ENCODE data around the gene PCARE. TPM values are rescaled to one million over a fixed set of nuclear protein-coding genes. Genes with fewer than 3 reads are reported as not detected.

The PCARE gene
- total RNA-seq, 2 donors from 2014 or later = not detected

- Histone ChIP-seq H3K4me3 (no peak overlapping the region), H3K27me3 (replicated peaks; ENCODE audit: insufficient read depth) (no peaks in the 10 kb centered on the region), H3K4me1 (replicated peaks) (peaks cover 3% of the 10 kb centered on the region), H3K36me3 (no peaks in the 10 kb centered on the region), H3K9me3 (no peaks in the 10 kb centered on the region), H3K27ac (no peak overlapping the region)
- intact Hi-C loops (cut with DNase I) = loop anchor here (5.0 to 10.0 kb wide), 2 partner anchors 47 to 55 kb away; partner anchors contain the start of gene CLIP4
- 93% methylated on average over 1 of the region's 1 CpG for WGBS
- TF ChIP-seq CTCF (IDR thresholded peaks at IDR 0.05) (no peak), POLR2AphosphoS5 (IDR thresholded peaks at IDR 0.05) (no peak), POLR2A (IDR thresholded peaks at IDR 0.05) (no peak)
- no peak for DNase-seq (ENCODE audit: low spot score)
These were observed 14.7 kb downstream of the PCARE start for GRCh38 chr2:29059624-29060023.

GRCh38 chr2:29057006-29057405 lies 17.3 kb downstream of the PCARE start:
- Histone ChIP-seq H3K36me3 (no peaks in the 10 kb centered on the region), H3K4me1 (replicated peaks) (no peaks in the 10 kb centered on the region), H3K27ac (no peak overlapping the region), H3K27me3 (replicated peaks; ENCODE audit: insufficient read depth) (no peaks in the 10 kb centered on the region), H3K9me3 (no peaks in the 10 kb centered on the region), H3K4me3 (no peak overlapping the region)
- DNase-seq (ENCODE audit: low spot score) = no peak
- intact Hi-C loops (cut with DNase I) = no loop called here
- no peak for TF ChIP-seq POLR2A (IDR thresholded peaks at IDR 0.05)
- TF ChIP-seq POLR2AphosphoS5 (IDR thresholded peaks at IDR 0.05) = no peak
- no peak for TF ChIP-seq CTCF (IDR thresholded peaks at IDR 0.05)
- 86% methylated on average over 4 of the region's 4 CpGs for WGBS

- intact Hi-C loops (cut with DNase I) = no loop called here
- DNase-seq (ENCODE audit: low spot score) = no peak
- Histone ChIP-seq H3K36me3 (no peaks in the 10 kb centered on the region), H3K27me3 (replicated peaks; ENCODE audit: insufficient read depth) (no peaks in the 10 kb centered on the region), H3K4me3 (no peak overlapping the region), H3K27ac (no peak overlapping the region), H3K9me3 (no peaks in the 10 kb centered on the region), H3K4me1 (replicated peaks) (no peaks in the 10 kb centered on the region)
- 93% methylated on average over 5 of the region's 5 CpGs for WGBS
- TF ChIP-seq CTCF (IDR thresholded peaks at IDR 0.05) (no peak), POLR2A (IDR thresholded peaks at IDR 0.05) (no peak), POLR2AphosphoS5 (IDR thresholded peaks at IDR 0.05) (no peak)
These were observed 17.9 kb downstream of the PCARE start for GRCh38 chr2:29056452-29056851.

GRCh38 chr2:29055601-29056000 lies 18.7 kb downstream of the PCARE start:
- 89% methylated on average over 1 of the region's 1 CpG for WGBS
- no peak for TF ChIP-seq CTCF (IDR thresholded peaks at IDR 0.05)
- TF ChIP-seq POLR2A (IDR thresholded peaks at IDR 0.05) = no peak
- no peak for TF ChIP-seq POLR2AphosphoS5 (IDR thresholded peaks at IDR 0.05)
- no peaks in the 10 kb centered on the region for H3K36me3 ChIP-seq
- DNase-seq (ENCODE audit: low spot score) = no peak
- no peaks in the 10 kb centered on the region for H3K9me3 ChIP-seq
- no peaks in the 10 kb centered on the region for H3K27me3 ChIP-seq (replicated peaks; ENCODE audit: insufficient read depth)
- intact Hi-C loops (cut with DNase I) = no loop called here
- H3K27ac ChIP-seq = no peak overlapping the region
- H3K4me1 ChIP-seq (replicated peaks) = no peaks in the 10 kb centered on the region
- no peak overlapping the region for H3K4me3 ChIP-seq

- TF ChIP-seq CTCF (IDR thresholded peaks at IDR 0.05) (no peak), POLR2AphosphoS5 (IDR thresholded peaks at IDR 0.05) (no peak), POLR2A (IDR thresholded peaks at IDR 0.05) (no peak)
- no peak overlapping the region for H3K4me3 ChIP-seq
- no peaks in the 10 kb centered on the region for H3K36me3 ChIP-seq
- no peaks in the 10 kb centered on the region for H3K27me3 ChIP-seq (replicated peaks; ENCODE audit: insufficient read depth)
- H3K9me3 ChIP-seq = no peaks in the 10 kb centered on the region
- H3K4me1 ChIP-seq (replicated peaks) = no peaks in the 10 kb centered on the region
- WGBS = 73% methylated on average over 7 of the region's 7 CpGs
- DNase-seq (ENCODE audit: low spot score) = no peak
- no peak overlapping the region for H3K27ac ChIP-seq
- intact Hi-C loops (cut with DNase I) = no loop called here
These were observed 19.9 kb downstream of the PCARE start for GRCh38 chr2:29054430-29054829.

Measured in prostate gland (tissue), 2 donors.